ENCODE results near the gene KLHL17.

The KLHL17 gene

GRCh38 chr1:952603-953002 lies 7.8 kb upstream of the KLHL17 start:
- no peak for DNase-seq

GRCh38 chr1:953524-954320 lies 6.7 kb upstream of the KLHL17 start:
- no peak for DNase-seq

DNA sequence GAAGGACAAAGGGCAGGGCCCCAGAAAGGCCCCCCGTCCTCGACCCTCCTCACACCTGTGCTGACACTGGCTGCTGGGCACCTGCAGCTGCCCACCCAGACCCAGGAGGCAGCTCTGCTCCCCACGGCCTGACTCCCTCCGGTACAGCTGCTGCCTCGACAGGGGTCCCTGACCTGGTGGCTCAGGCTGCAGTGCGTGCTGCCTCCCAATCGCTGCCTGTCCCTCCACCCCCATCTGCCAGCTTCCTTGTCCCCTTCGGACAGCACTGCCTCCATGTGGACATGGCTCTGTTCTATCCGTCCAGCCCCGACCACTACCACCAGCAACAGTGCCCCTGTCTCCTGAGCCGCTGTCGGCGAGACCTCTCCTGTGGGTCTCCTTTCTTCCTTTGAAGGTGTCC lies 5.5 kb upstream of the KLHL17 start:
- no peak for DNase-seq

GRCh38 chr1:955474-955873 lies 4.9 kb upstream of the KLHL17 start:
- DNase-seq: no peak

- no peak for DNase-seq
Observed at GRCh38 chr1:956636-957035, 3.7 kb upstream of the KLHL17 start.

DNA sequence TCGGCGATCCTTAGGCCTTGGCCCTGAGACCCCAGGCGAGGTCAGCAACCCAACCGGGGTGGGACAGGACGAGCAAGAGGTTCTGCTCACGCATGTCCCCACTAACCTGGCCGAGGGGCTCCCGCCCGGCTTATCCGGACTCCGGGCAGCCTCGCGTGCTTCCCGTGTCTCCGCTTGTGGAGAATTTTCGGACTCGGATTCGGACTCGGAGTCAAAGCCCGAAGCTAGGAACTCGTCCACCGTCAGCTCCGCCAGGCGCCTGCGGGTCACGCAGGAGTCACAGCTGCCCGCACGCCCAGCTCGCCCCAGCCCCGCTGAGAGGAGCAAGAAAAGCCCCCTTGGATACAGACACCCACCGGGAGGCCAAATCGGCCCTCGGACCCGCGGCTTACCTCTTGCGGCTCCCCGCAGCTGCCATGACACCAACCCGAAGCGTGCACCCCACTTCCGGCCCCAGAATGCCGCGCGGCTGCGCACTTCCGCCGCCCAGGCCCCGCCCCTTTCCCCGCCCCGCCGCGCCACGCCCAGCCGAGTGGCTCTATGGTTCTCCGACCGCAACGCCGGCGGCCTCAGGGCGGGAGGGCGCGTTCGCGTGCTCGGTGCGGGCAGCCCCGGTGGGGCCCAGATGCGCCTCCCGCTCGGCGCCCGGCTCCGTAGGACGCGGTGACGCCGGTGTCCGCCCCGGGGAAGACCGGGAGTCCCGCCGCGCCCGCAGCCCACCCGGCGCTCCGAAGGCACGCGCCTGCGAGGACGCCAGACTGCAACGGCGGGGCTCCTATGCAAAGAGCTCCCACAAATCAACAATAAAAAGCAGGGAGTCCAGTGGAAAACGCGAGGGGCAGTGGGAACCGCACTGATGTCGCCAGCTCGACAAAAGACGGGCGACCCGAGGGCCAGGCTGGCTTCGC lies 1.3 kb upstream of the KLHL17 start, which contains the start of gene NOC2L:
TSS of gene NOC2L (minus strand) at position 434 of the 908 bp plus-strand sequence. CDS start at position 418, 16 bp downstream.
- DNase-seq: peak; percentile 96

- DNase-seq: no peak
Observed at GRCh38 chr1:959731-960362, 537 bp upstream of the KLHL17 start.

GRCh38 chr1:961132-961669 lies 817 bp downstream of the KLHL17 start:
- DNase-seq: no peak

- no peak for DNase-seq
Observed at GRCh38 chr1:962381-963300, 2.3 kb downstream of the KLHL17 start.

DNA sequence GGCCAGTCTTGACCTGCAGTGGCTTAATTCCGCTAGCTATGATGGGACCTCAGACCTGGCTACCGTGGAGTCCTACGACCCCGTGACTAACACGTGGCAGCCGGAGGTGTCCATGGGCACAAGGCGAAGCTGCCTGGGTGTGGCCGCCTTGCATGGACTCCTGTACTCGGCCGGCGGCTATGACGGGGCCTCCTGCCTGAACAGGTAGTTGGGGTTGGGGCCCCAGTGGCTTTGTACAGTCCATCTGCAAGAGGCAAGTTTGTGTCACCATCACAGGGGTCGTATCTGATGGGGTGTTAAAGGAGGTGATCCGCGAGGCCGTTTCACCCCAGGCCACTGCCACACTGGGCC lies 2.9 kb downstream of the KLHL17 start:
- DNase-seq: no peak

GRCh38 chr1:963746-964525 lies 3.6 kb downstream of the KLHL17 start:
- no peak for DNase-seq

- DNase-seq: no peak
Observed at GRCh38 chr1:964691-965525, 4.5 kb downstream of the KLHL17 start.

GRCh38 chr1:965526-966134 lies 5.2 kb downstream of the KLHL17 start:
- no peak for DNase-seq

- DNase-seq: peak; percentile 28
Observed at GRCh38 chr1:966135-966703, 5.8 kb downstream of the KLHL17 start, which contains the start of gene PLEKHN1. PLEKHN1 (plus strand) TSS chr1:966482; CDS start chr1:966532, 50 bp downstream.

DNA sequence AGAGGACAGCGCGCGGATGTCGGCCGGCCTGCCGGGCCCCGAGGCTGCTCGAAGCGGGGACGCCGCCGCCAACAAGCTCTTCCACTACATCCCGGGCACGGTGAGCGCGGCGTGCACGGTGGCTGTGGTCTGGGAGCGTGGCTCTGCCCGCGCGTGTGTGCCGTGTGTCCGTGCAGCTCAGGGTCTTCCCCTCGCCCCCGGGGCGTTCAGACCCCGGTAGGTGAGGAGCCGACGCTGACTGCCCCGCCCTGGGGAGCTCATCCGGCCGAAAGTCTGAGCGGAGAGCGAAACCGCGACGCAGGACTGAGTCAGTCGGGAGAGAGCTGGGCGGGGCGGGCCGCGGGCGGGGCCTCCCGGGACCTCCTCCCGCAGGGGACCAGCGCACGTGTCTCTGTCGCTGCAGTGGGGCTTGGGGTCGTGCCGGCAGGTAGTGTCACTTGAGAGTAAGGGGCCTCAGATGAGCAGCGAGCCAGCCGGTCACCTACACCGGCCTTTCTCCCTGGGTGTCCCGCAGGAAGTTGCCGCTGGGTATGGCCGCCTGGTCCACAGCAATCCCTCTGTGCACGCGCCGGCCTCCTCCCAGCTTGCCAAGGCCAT lies 6.4 kb downstream of the KLHL17 start:
- DNase-seq: peak; percentile 86

DNA sequence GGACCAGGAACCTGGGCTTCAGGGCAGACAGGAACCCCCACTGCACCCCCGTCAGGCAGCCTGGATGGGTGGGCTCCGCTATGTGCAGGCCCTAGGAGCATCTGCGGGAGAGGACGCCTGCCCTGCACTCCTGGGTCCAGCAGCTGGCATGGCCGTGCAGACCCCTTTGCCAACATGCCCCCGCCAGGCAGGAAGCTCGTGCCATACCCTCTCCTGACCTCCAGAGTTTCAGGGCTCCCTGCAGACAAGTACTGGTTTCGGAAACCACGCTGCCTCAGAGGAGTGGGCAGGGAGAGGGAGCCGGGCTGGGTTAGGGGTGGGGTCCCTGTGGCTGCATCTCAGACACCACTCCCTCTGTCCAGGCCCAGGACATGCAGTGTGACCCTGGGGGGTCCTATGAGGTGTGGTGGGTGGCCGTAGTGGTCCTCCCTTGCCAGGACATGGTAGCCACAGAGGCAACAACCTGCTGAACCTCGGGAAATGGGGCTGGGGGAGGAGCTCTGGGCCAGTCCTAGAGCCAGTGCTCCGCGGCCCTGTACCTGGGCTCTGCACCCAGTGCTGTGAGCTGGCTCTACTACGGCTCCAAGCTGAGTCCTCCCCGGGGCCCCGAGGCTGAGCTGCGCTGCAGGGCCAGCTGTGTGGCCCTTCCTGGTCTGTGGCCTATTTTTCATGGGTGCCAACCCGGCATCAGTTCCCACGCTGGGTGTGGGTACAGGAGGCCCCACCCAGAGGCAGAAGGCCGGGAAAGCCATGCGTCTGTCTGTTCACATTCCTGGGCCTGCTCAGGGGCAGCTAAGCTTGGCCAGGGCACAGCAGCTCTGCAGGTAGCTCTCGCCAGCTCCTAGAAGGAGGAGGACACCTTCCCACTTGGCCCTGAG lies 7.3 kb downstream of the KLHL17 start:
- no peak for DNase-seq

- DNase-seq: no peak
Observed at GRCh38 chr1:969260-969855, 9.0 kb downstream of the KLHL17 start.

Measured in activated naive CD4-positive, alpha-beta T cell treated with Interleukin-2 at 50 U/mL for 16 hours (primary cell).